ENCODE measurements around the gene NOTCH1. TPM values are rescaled to one million over a fixed set of nuclear protein-coding genes. Genes with fewer than 3 reads are reported as not detected.

NOTCH1 gene
- total RNA-seq, 2 donors from 2014 or later, result 23.4 to 24.2 TPM

DNA sequence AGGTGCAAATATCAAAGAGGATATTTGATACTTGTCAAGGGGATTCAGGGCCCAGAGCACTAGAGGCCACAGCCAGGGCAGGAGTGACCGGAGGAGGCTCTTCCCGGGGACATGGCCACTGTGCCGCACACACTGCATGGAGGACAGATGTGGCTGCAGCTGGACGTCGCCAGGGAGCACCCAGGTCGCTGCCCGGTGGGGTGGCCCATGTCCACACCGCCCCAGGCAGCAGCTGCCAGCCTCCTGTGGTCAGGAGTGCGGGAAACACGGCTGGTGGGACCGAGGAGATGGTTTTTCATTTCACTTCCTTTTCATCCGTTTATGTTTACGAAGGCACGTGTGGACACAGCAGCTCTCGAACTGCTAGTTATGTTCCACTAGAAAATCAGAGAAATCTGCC lies 78.1 kb downstream of the NOTCH1 start:
- Histone ChIP-seq H3K36me3 (ENCODE audit: control insufficient read depth, insufficient read depth, low read length) (peaks cover 93% of the 10 kb centered on the region), H3K9me3 (ENCODE audit: control insufficient read depth, low read length) (no peaks in the 10 kb centered on the region), H3K4me1 (ENCODE audit: control insufficient read depth, insufficient read depth, low read length) (no peaks in the 10 kb centered on the region), H3K9ac (ENCODE audit: extremely low read depth, low read length, poor library complexity, severe bottlenecking) (no peak overlapping the region), H3K4me3 (ENCODE audit: low read length) (no peak overlapping the region), H3K27me3 (ENCODE audit: control insufficient read depth, insufficient read depth, low read length, poor library complexity, severe bottlenecking) (no peaks in the 10 kb centered on the region), H3K27ac (ENCODE audit: low read depth, low read length) (no peak overlapping the region)
- peaks cover 59% of the 10 kb centered on the region for H3K36me3 Mint-ChIP-seq (ENCODE audit: low read depth)
- WGBS, 2 experiments (ENCODE audit: insufficient coverage in 1 of 2, insufficient read length in 1 of 2), result 95 to 98% methylated on average over 15 of the region's 15 CpGs
- H3K4me1 Mint-ChIP-seq, result no peaks in the 10 kb centered on the region
- no peak overlapping the region for H3K27ac Mint-ChIP-seq
- H3K27me3 Mint-ChIP-seq (ENCODE audit: insufficient read depth), result no peaks in the 10 kb centered on the region
- no peaks in the 10 kb centered on the region for H3K9me3 Mint-ChIP-seq
- no peak for DNase-seq
- H3K4me3 Mint-ChIP-seq, result no peak overlapping the region
- TF ChIP-seq, protein P1, sequence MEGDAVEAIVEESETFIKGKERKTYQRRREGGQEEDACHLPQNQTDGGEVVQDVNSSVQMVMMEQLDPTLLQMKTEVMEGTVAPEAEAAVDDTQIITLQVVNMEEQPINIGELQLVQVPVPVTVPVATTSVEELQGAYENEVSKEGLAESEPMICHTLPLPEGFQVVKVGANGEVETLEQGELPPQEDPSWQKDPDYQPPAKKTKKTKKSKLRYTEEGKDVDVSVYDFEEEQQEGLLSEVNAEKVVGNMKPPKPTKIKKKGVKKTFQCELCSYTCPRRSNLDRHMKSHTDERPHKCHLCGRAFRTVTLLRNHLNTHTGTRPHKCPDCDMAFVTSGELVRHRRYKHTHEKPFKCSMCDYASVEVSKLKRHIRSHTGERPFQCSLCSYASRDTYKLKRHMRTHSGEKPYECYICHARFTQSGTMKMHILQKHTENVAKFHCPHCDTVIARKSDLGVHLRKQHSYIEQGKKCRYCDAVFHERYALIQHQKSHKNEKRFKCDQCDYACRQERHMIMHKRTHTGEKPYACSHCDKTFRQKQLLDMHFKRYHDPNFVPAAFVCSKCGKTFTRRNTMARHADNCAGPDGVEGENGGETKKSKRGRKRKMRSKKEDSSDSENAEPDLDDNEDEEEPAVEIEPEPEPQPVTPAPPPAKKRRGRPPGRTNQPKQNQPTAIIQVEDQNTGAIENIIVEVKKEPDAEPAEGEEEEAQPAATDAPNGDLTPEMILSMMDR (conservative IDR thresholded peaks at IDR 0.05), result no peak

DNA sequence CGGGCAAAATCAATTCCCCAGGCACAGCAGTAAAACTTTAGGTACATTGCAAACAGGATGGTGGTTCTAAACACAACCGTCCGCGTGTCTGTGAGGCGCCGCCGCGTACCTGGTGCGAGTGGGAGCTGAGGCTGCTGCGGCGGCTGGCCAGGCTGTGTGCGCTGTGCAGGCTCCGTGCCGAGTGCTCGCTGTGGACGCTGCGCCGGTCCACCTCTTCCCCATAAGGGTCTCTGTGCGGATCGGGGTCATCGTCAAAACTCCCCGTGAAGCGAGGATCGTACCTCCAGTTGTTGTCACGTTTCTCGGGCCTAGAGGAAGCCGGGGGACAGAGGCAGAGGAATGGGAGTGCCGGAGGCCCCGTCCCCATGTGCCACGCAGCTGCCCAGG lies 79.7 kb downstream of the NOTCH1 start:
- peaks cover 89% of the 10 kb centered on the region for H3K36me3 ChIP-seq (ENCODE audit: control insufficient read depth, insufficient read depth, low read length)
- no peaks in the 10 kb centered on the region for H3K27me3 Mint-ChIP-seq (ENCODE audit: insufficient read depth)
- WGBS, 2 experiments (ENCODE audit: insufficient coverage in 1 of 2, insufficient read length in 1 of 2), result 96 to 98% methylated on average over 28 to 30 of the region's 30 CpGs

DNA sequence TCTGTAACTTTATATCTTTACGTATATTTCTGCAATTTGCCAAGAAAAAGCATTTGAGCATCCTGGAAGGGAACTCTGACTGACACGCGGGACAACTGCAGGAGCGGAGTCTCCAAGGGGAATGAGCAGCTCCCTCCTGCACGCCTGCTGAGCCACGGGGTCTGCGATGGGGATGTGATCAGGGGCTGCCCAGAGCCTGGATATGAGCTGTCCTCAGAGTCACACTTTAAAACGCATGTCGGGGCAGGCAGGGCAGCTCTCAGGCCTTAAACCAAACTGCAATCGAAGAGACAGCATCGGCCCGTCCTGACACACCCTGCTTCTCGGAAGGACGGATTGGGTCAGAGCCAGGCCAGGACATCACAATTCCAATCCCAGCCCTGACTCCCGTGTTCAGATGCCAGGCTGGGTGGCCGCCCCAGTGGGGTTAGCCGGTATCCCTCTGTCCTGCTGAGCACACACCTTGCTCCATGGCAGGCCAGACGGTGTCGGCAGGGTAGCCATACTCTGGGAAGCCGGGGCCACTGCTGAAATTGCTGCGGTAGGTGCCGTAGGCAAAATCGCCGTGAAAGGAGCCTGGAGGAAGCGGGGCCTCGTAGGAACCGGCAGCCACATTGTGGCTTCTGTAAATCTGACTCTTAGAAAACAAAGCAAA lies 80.2 kb downstream of the NOTCH1 start:
- WGBS, 2 experiments (ENCODE audit: insufficient coverage in 1 of 2, insufficient read length in 1 of 2), result 96 to 97% methylated on average over 19 to 27 of the region's 27 CpGs
- no peaks in the 10 kb centered on the region for H3K27me3 ChIP-seq (ENCODE audit: control insufficient read depth, insufficient read depth, low read length, poor library complexity, severe bottlenecking)
- Mint-ChIP-seq H3K4me3 (no peak overlapping the region), H3K4me1 (no peaks in the 10 kb centered on the region), H3K27ac (no peak overlapping the region), H3K27me3 (ENCODE audit: insufficient read depth) (no peaks in the 10 kb centered on the region), H3K9me3 (no peaks in the 10 kb centered on the region), H3K36me3 (ENCODE audit: low read depth) (peaks cover 72% of the 10 kb centered on the region)
- peaks cover 87% of the 10 kb centered on the region for H3K36me3 ChIP-seq (ENCODE audit: control insufficient read depth, insufficient read depth, low read length)
- H3K9ac ChIP-seq (ENCODE audit: extremely low read depth, low read length, poor library complexity, severe bottlenecking), result no peak overlapping the region
- no peak overlapping the region for H3K4me3 ChIP-seq (ENCODE audit: low read length)
- TF ChIP-seq, protein P1 (conservative IDR thresholded peaks at IDR 0.05), result no peak
- DNase-seq, result no peak
- H3K27ac ChIP-seq (ENCODE audit: low read depth, low read length), result no peak overlapping the region
- H3K4me1 ChIP-seq (ENCODE audit: control insufficient read depth, insufficient read depth, low read length), result no peaks in the 10 kb centered on the region
- H3K9me3 ChIP-seq (ENCODE audit: control insufficient read depth, low read length), result no peaks in the 10 kb centered on the region

More for the DNA sequence above, 79.7 kb downstream of the NOTCH1 start:
- Histone ChIP-seq H3K9ac (ENCODE audit: extremely low read depth, low read length, poor library complexity, severe bottlenecking) (no peak overlapping the region), H3K9me3 (ENCODE audit: control insufficient read depth, low read length) (no peaks in the 10 kb centered on the region), H3K4me3 (ENCODE audit: low read length) (no peak overlapping the region), H3K27me3 (ENCODE audit: control insufficient read depth, insufficient read depth, low read length, poor library complexity, severe bottlenecking) (no peaks in the 10 kb centered on the region), H3K27ac (ENCODE audit: low read depth, low read length) (no peak overlapping the region), H3K4me1 (ENCODE audit: control insufficient read depth, insufficient read depth, low read length) (no peaks in the 10 kb centered on the region)
- H3K36me3 Mint-ChIP-seq (ENCODE audit: low read depth), result peaks cover 71% of the 10 kb centered on the region
- no peak overlapping the region for H3K27ac Mint-ChIP-seq
- H3K4me3 Mint-ChIP-seq, result no peak overlapping the region
- H3K4me1 Mint-ChIP-seq, result no peaks in the 10 kb centered on the region
- DNase-seq, result no peak
- TF ChIP-seq, protein P1 (conservative IDR thresholded peaks at IDR 0.05), result no peak
- no peaks in the 10 kb centered on the region for H3K9me3 Mint-ChIP-seq

Measured in endodermal cell (in vitro differentiated cells).